Measurements from ENCODE around the gene ZCCHC24. TPM values are rescaled to one million over a fixed set of nuclear protein-coding genes. Genes with fewer than 3 reads are reported as not detected.

The ZCCHC24 gene
- total and polyA plus RNA-seq, 2 of the 8 experiments (the other 6 are each of a cell fraction or from before 2014, with no cell fraction given) = 3.9 to 6.9 TPM

DNA sequence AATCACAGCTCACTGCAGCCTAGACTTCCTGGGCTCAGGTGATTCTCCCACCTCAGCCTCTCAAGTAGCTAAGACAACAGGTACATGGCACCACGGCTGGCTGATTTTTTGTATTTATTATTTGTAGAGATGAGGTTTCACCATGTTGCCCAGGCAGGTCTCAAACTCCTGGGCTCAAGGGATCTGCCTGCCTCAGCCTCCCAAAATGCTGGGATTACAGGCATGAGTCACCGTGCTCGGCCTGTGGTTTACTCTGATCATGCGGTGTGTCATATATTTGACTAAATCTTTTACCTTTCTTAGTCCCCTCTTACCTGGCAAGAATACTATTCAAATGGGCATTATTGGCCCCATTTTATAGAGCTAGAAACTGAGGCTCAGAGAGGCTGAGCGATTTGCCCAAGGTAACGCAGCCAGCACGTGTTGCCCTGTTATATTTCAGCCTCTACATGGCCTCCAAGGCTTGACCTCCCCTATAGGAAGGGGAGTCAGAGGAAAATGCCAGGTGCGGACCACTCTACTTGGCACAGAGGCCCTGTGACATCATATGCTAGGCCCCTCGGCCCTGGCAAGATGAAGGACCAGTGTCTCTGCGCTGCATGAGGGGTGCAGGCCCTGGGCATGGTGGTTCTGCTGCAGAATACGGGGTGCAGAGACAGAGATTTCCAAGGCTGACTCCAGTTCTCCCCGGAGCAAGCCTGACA, 8.2 kb downstream of the ZCCHC24 start:
- Histone ChIP-seq H3K4me3 (ENCODE audit: extremely low read depth in 1 of 4, insufficient read depth in 2 of 4, low read depth in 3 of 4, low read length in 4 of 4) (no peak overlapping the region), H3K79me2 (ENCODE audit: control insufficient read depth in 1 of 2, insufficient read depth in 2 of 2, low read length in 2 of 2) (no peaks in the 10 kb centered on the region), H3K4ac (replicated peaks; ENCODE audit: insufficient read length, low read depth, low read length) (no peak overlapping the region), H4K5ac (ENCODE audit: insufficient read length, low read depth, low read length) (no peak overlapping the region), H3K56ac (replicated peaks; ENCODE audit: insufficient read length, low read depth, low read length) (no peak overlapping the region), H4K20me1 (replicated peaks in 1 of 2; ENCODE audit: control insufficient read depth in 1 of 2, insufficient read depth in 2 of 2, low read length in 2 of 2) (peaks cover 0 to 2% of the 10 kb centered on the region in 2 experiments), H3K79me1 (ENCODE audit: low read depth, low read length) (no peaks in the 10 kb centered on the region), H2AFZ (ENCODE audit: low read length) (no peak overlapping the region), H3K23me2 (ENCODE audit: low read depth, low read length) (no peaks in the 10 kb centered on the region), H2BK15ac (ENCODE audit: low read length) (no peak overlapping the region), H2AK5ac (ENCODE audit: low read depth, low read length) (no peak overlapping the region), H3K27me3 (replicated peaks in 1 of 4; ENCODE audit: control insufficient read depth in 3 of 4, extremely low read depth in 1 of 4, insufficient read depth in 3 of 4, low read length in 3 of 4) (no peaks in the 10 kb centered on the region; a peak in 1 of 7 replicates), H3K36me3 (ENCODE audit: control insufficient read depth in 2 of 4, insufficient read depth in 4 of 4, low read length in 3 of 4) (no peaks in the 10 kb centered on the region), H2BK120ac (replicated peaks; ENCODE audit: low read depth, low read length) (no peak overlapping the region), H4K8ac (ENCODE audit: extremely low read depth, insufficient read depth, low read length) (no peak overlapping the region), H3K23ac (ENCODE audit: insufficient read length) (no peak overlapping the region), H2BK20ac (ENCODE audit: low read length) (no peak overlapping the region), H2BK12ac (ENCODE audit: low read depth, low read length) (no peak overlapping the region), H2BK5ac (ENCODE audit: low read depth, low read length) (no peak overlapping the region; the same call in 1 of the 2 replicates), H3K14ac (ENCODE audit: insufficient read length) (no peak overlapping the region), H3K4me1 (replicated peaks in 1 of 4; ENCODE audit: control insufficient read depth in 3 of 4, insufficient read depth in 4 of 4, low read length in 3 of 4) (peaks cover 0 to 11% (median 2%) of the 10 kb centered on the region in 4 experiments; a peak in 4 of 7 replicates), H3K18ac (ENCODE audit: extremely low read depth, low read length) (no peak overlapping the region), H3K9me3 (ENCODE audit: insufficient read depth in 2 of 2, low read depth in 1 of 2, low read length in 1 of 2) (no peaks in the 10 kb centered on the region), H4K91ac (replicated peaks; ENCODE audit: insufficient read length, low read length) (no peak overlapping the region), H3K9ac (replicated peaks in 1 of 4; ENCODE audit: extremely low read depth in 1 of 4, low read depth in 3 of 4, low read length in 3 of 4) (no peak overlapping the region), H3K27ac (ENCODE audit: low read depth, low read length) (no peak overlapping the region), H3K4me2 (ENCODE audit: insufficient read depth in 1 of 2, low read depth in 2 of 2, low read length in 2 of 2) (no peak overlapping the region)
- FAIRE-seq (no peak), DNase-seq (ENCODE audit: low read depth in 1 of 2, low spot score in 2 of 2) (no peak)
- ChIA-PET POLR2A (ENCODE audit: partially characterized antibody) (no interaction called here), CTCF (ENCODE audit: partially characterized antibody) (interaction anchor here (1.2 to 2.7 kb wide), 8 partner anchors 12 to 63 kb away, joined by 3 to 13 read pairs (median 8); no protein-coding TSS in a partner anchor)
- WGBS, 2 experiments (ENCODE audit: extremely low coverage in 1 of 2, insufficient coverage in 1 of 2, insufficient read length in 1 of 2, insufficient replicate concordance in 2 of 2, low coverage in 1 of 2, low lambda C conversion rate in 2 of 2, missing lambda C conversion rate in 1 of 2) = 88% methylated on average over 12 of the region's 12 CpGs; no CpG with 5 or more reads in 1 of the 2 experiments
- no peak for TF ChIP-seq EP300 (IDR thresholded peaks at IDR 0.05; ENCODE audit: borderline replicate concordance in 1 of 2, low read depth in 2 of 2, low read length in 2 of 2)
- no peak for TF ChIP-seq EGR1 (IDR thresholded peaks at IDR 0.05; ENCODE audit: borderline replicate concordance, low read depth, low read length)
- TF ChIP-seq KDM5A (IDR thresholded peaks at IDR 0.05; ENCODE audit: low read length) = no peak
- TF ChIP-seq NRF1 (IDR thresholded peaks at IDR 0.05; ENCODE audit: low read depth, low read length) = no peak
- no peak for TF ChIP-seq POLR2AphosphoS5 (IDR thresholded peaks at IDR 0.05; ENCODE audit: low read depth, low read length)
- no peak for TF ChIP-seq GTF2F1 (IDR thresholded peaks at IDR 0.05; ENCODE audit: borderline replicate concordance, low read depth, low read length)
- TF ChIP-seq TBP (IDR thresholded peaks at IDR 0.05; ENCODE audit: low read depth, low read length) = no peak
- TF ChIP-seq CBX5 (IDR thresholded peaks at IDR 0.05; ENCODE audit: low read depth, low read length) = no peak
- TF ChIP-seq CREB1 (IDR thresholded peaks at IDR 0.05) = no peak
- TF ChIP-seq BRCA1 (IDR thresholded peaks at IDR 0.05; ENCODE audit: low read depth, low read length) = no peak
- TF ChIP-seq SUZ12 (IDR thresholded peaks at IDR 0.05; ENCODE audit: low read length) = no peak
- TF ChIP-seq POU5F1 (IDR thresholded peaks at IDR 0.05; ENCODE audit: low read depth, low read length) = no peak
- TF ChIP-seq CHD1 (IDR thresholded peaks at IDR 0.05; ENCODE audit: low read depth, low read length) = no peak
- TF ChIP-seq JUN (IDR thresholded peaks at IDR 0.05; ENCODE audit: low read depth, low read length) = no peak
- TF ChIP-seq CEBPB (IDR thresholded peaks at IDR 0.05; ENCODE audit: low read depth, low read length) = no peak
